8988T (cell line): ENCODE results near the gene TMEM238.

ENCODE experiments used
- DNase-seq: peaks from one replicate; pipeline ENCODE4 v3.0.0; 2011

TMEM238 gene

DNA sequence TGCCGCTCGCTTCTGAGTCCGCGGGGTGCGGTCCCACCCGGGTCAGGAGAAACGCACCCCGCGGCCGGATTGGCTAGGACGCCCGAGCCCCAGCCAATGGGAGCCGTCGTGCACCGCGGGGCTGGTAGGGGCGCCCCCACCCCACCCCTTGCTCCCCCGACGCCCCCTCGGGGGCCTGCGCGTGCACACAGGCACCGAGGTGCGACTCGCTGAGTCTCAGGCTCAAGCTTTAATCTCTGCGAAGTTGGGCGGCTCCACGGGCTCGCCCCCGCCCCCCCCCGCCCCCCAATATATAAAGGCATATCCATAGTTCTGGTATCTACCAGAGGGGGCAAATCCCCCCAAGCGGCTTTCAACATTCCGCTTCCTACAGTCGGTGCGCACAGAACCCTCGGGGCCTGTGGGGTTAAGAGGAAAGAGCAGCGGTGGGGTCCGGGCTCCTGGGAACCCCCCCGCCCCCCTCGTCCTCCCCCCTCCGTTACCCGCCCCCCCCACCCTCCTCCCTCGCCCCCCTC is 29.3 kb downstream of the TMEM238 start, which contains the start of gene COX6B2:
COX6B2 (minus strand) TSS at position 22 of the 515 bp plus-strand sequence. CDS start 198 bp downstream, outside the sequence.
- DNase-seq: no peak

DNA sequence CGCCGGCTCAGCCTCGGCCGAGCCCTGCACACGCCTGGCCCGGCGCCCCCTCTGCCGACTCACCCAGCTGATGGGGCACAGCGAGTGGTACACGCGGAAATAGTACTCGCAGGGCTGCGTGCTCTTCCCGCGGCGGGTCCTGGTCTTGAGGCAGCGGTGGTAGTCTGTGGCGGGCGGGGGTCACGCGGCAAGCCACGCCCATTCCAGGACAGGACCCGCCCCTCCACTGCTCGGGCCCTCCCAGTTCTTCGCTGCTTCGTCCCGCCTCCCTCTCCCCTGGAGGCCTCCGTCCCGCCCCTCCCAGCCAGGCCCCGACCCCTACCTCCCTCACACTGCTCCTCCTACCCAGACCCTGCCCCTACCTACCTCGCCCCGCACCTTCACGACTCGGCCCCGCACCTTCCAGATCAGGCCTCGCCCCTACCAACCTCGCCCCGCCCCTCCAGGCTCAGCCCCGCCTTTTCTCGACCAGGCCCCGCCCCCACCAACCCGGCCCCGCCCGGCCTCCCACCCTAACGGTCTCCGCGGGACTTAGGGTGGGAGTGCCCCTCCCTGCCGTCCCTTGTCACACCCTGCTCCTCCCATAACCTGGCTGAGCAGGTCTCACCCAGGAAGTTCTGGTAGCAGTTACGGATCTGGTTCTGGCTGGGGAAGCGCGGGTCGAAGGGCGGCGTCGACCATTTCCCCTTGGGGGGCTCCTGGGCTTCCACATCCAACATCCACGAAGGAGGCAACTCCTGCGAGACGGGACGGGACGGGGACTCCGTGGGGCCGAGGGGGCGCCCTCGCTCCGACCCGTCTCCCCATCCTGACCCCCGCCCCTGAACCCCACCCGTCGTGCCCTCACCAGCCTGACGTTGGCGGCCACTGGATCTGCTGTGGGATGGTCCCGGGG is 30.0 kb downstream of the TMEM238 start:
- DNase-seq: peak; percentile 84

DNA sequence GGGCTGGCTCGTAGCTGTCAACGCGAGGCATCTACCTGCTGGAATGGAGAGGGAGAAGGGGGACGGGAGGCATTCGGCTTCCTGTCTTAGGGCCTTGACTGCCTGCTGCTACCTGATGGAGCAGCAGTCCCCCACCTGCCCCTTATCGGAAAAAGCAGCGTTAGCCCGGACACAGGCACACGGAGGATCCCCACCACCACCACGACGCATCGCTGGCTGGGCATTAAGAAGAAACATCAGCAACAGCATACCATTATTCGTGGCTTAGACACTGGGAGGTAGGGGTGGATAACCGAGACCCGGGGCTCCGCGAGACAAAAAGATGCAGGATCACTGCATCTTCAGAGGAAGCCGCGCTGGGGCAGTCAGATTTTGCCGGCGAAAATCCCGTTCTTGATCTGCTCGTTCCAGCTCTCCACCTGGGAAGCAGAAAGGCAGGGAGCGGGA is 30.7 kb downstream of the TMEM238 start:
- no peak for DNase-seq

DNA sequence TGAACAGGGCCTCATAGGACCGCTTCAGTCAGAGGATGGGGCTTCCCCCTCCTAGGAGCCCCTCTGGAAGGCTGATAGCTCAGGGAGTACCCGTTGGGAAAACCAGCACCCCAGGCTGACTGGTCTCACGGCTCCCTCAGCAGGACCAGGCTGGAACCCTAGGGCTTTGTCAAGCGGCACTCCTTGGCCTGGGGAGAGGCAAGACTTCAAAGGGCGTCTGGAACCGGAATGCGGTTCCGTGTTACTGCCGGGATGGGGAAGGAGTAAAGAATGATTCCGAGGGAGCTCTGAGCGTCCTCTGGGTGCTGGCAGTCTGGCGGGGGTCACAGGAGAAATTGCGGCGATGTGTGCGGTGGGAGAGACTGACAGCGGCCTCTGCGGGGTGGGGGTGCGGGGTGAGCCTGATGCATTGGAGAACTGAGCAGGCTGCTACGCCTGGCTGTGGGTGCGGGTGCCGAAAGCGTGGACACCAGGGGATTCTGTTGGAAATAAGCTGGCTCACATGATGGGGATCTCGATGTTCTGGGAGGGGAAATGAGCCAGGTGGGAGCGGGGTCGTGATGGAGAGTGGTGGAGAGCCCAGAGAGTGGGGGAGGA is 31.4 kb downstream of the TMEM238 start:
- DNase-seq: no peak

DNA sequence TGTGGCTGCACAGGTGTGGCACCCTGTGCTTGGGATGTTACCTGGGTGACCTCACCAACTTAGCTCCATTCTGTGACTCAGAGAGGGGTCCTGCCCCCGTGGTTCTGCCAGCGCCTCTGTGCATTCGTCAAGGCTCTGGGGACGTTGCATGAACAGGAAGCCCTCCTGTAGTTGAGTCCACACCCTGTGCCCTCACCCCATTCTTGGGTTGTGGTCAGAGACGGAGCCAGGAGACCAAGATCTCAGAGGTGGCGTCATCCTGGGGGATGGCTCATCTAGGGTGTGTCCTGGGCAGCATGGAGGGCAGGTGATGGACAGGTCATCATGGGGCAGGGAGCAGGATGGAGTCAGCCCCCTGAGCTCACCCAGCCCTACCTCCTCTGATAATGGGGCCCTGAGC is 32.1 kb downstream of the TMEM238 start:
- DNase-seq: no peak

DNA sequence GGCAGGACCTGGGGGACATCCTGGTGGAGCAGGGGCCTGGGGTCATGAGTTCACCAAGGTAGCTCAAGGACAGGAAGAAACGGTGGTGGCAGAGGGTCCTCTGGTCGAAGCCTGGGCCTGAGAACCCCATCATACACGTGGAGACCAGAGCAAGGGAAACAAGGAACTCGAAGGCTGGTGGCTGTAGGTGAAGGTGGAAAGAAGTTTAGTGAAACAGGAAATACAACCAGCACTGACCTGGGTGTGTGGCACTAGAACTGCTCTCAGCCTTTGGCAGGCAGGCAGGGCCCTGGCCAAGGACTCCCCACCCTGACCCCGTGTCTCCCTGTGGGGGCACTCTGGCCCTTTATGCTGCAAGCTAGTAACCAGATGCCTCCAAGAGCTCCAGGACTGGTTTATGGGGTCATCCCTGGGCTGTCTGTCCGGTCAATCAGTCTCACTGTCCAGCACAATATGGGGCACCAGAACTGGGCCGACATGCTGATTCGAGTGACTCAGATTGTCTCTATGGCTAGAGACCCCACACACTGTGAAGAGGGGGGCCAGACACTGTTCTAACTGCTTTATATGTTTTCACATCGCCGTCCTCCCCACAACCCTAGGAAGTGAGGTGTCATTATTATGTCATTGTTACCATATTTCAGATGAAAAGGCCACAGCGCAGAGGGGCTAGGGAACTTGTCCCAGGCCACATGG is 33.3 kb downstream of the TMEM238 start:
- no peak for DNase-seq

DNA sequence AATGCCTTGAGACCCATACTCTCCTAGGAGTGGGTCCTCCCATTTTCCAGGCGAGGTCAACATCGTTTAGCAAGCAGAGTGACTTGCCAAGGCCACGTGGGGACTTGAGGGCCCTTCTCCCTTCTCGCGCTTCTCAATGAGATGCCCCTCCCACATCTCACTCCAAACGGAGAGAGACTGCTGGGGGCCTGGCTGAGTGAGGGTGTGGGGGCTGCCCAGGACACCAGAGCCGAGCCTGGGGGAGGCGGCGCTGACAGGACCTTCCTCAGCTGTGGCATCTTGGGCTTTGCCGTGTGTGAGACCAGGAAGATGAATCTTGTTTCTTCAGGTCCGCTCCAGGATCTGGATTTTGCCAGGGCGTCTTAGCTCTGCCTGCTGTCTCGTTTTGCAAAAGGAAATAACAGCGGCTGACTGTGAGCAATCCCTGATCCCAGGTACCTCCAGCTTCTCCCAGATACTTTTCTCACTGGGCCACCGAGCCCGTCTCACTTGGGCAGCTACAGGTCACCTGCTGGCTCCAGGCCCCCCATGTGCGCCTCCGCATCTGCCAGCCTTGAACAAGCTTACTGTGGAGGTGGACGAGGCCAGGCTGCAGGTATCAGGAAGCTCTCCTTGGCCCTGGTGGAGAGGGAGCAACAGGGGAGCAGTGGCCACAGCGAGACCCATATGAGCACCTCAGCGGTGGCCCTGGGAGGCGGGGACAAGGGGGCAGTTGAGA is 35.6 kb downstream of the TMEM238 start:
- DNase-seq: no peak

DNA sequence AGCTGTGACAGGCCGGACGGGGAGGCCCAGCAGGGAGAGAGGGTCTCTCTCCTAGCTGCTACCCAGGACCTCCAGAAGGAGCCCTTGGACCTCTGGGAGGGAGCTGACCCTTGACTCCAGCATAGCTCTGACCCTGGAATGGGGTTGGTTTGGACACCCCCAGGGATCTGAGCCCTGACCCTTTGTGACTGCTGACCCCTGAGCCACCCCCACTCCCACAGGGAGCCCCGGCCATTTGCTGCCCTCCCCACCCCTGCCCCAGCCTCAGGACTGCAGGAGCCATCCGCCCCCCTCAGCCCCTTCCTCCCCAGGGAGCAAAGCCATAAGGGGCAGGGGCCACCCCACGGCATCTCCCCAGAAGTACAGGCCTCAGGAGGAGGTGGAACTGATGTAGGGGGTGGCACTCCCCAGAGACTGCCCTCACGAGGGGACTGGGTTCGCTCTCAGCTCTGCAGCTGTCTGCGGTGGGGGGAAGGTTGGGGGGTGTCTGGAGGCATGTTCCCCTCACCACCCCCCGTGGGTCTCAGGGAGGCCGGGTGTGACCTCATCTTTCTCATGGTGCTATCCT is 36.6 kb downstream of the TMEM238 start:
- no peak for DNase-seq

DNA sequence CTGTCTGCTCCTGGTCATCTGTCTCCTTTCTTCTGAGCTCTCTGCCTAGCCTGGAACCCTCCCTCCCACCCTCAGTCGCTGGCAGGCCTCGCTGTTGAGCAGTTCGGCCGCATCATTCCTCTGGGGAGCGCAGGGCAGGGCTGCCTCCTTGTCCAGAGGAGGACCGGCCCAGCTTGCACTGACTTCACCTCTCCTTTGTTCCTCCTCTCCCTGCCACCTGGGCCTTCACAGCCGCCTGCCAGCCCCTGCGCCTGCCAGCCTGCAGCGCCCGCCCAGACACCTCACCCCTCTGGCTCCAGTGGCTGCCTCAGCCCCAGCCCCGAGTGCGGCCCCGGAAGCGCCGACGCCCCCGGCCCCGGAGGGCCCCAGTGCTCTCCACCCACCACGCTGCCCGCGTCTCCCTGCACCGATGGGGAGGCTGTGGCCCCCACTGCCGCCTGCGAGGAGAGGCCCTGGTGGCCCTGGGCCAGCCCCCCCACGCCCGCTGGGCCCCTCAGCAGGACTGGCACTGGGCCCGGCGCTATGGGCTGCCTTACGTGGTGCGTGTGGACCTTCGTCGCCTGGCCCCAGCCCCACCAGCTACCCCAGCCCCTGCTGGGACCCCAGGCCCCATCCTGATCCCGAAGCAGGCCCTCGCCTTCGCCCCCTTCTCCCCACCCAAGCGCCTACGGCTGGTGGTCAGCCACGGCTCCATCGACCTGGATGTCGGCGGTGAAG is 37.2 kb downstream of the TMEM238 start:
- DNase-seq: no peak

DNA sequence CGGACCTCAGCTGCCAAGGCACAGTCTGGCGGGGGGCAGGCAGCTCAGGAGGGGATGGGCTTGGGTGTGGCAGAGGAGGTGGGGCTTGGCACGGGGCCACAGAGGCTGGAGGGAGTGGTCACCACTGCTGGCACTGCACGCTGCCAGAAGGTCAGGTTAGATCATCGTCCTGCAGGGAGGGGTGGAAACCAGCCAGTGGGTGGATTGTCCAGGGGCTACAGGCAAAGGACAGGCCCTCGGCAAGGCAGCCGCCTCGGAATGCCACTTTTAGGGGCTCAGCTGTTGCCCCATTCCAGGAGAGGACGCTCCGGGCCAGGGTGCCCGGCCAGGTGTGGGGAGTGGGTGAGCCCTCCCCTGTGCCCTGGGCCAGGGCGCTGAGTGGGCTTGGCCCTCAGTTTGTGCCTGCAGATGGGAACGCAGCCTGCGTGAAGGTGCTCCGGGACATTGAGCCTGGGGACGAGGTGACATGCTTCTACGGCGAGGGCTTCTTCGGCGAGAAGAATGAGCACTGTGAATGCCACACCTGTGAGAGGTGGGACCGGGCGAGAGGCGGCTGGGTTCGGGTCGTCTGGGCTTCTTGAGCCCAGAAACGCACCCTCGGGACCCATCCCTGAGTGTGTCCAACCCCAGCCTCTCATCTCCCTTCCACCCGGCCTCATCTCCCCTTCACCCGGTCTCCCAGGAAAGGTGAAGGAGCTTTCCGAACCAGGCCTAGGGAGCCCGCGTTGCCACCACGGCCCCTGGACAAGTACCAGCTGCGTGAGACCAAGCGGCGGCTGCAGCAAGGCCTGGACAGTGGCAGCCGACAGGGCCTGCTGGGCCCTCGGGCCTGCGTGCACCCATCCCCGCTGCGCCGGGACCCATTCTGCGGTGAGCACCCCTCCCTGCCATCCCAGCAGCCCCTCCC is 38.0 kb downstream of the TMEM238 start:
- no peak for DNase-seq

DNA sequence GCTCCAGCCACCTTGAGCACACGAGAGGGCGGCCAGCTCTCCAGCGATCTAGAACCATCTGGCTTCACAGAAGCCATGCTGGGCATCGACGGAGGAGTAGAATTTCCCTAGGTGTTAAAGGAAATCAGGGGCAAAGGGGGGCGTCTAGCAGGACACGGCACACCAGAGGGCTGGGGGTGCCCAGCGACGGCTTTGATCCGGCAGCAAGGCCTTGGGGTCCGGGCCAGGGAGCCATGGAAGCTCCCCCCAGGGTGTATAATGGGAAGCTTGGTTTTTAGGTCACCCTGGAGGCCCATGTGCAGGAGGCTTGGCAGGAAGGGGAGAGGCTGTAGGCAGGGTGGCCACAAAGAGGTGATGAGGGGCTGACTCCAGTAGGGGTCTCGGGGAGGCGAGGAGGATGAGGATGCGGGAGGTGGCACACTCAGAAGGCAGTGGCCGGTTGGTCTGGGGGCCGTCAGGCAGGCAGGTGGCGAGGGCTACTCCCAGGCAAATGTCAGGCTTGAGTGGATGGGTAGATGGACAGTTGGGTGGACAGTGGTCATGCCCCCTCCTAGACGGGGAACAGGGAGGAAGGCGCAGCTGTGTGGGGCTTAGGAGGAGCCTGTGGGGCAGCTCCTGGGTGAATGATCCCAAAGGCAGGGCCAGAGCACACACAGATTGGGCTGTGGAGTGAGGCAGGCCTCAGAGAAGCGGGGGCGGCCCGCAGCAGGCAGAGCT is 38.8 kb downstream of the TMEM238 start:
- DNase-seq: no peak

DNA sequence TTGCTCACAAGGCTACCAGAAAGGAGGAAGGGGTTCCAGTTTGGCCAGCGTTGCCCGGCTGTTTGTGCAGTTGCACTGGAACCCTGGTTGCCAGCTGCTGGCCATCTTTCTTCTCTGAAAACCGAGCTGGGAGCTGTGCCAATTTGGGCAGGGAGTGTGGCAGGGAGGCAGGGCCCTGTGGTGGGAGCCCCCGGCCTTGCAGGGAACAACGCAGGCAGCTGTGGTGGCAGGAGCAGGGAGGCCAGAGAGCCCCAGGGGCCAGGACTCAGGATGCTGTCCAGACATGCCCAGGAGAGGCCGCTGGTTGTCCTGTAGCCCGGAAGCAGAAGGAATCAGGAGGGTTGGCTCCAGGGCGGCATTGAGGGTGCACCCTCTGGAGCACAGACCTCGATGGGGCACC is 39.6 kb downstream of the TMEM238 start:
- DNase-seq: no peak

DNA sequence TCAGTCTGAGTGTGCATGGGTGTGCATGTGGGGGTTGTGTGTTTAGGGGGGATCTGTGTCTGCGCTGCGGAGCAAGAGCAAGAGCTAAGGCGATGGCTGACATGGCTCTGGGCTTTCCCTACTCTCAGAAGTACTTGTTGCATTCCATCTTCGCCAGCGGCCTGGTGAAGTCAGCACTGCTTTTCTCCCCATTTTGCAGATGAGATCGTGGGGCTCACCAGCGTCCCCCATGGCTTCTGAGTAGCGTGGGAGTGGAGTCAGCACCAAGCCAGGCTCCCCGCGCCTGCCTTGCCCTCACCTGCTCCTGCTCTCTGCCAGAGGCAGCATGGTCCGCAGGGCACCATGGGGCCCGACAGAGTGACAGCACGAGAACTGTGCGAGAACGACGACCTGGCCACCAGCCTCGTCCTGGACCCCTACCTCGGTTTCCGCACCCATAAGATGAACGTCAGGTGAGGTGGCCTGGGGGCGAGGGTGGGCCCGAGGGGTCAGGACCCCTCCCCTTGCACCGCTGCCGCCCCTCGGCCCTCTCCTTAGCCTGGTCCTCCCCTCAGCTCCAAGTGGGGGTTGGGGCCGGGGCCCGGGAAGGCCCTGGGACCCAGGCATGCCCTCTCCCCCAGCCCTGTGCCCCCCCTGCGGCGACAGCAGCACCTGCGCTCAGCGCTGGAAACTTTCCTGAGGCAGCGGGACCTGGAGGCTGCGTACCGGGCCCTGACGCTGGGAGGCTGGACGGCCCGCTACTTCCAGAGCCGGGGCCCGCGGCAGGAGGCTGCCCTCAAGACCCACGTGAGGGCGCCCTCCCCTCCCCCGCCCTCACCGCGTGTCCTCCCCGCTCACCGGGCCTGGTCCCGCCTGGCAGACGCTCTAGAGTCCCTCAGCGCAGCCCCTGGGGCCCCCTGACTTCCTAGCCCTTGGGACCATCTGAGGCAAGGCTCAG is 42.2 kb downstream of the TMEM238 start:
- DNase-seq: no peak

DNA sequence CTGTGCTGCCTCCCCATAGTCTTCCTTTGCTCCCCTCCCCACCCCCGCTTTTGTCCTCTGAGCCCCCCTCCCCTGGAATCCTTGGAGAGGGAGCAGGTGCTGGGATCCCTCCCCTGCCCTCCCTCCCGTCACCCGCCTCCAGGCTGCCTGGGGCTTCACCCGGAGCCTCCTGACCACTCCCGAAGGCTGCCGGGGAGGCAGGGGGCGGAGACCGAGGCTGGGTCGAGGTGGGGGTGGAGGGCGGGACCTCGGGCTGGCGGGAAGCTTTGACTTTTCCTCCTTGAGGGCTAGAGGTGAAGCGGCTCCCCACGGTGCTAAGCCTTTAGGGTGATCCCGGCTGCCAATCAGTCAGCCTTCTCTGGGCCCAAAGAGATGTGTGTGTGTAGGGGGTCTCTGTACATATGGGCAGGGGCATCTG is 42.9 kb downstream of the TMEM238 start:
- DNase-seq: peak; percentile 84

DNA sequence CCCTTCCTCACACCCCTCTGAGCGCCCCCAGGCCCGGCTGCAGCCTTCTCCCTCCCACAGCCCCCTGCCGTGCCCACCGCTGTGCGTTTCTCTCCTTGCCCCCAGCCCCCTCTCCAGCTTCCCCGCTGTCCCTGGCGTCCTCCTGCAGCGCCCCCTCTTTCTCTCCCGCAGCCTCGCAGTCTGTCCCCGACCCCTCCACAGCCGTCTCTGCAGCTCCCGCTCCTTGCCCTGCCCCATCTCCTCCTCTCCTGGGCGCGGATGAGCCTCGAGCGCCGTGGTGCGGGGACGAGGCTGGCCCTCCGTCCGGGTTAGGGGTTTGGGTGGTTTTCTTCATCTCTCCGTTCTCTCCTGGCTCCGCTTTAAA is 43.3 kb downstream of the TMEM238 start:
- DNase-seq: no peak

DNA sequence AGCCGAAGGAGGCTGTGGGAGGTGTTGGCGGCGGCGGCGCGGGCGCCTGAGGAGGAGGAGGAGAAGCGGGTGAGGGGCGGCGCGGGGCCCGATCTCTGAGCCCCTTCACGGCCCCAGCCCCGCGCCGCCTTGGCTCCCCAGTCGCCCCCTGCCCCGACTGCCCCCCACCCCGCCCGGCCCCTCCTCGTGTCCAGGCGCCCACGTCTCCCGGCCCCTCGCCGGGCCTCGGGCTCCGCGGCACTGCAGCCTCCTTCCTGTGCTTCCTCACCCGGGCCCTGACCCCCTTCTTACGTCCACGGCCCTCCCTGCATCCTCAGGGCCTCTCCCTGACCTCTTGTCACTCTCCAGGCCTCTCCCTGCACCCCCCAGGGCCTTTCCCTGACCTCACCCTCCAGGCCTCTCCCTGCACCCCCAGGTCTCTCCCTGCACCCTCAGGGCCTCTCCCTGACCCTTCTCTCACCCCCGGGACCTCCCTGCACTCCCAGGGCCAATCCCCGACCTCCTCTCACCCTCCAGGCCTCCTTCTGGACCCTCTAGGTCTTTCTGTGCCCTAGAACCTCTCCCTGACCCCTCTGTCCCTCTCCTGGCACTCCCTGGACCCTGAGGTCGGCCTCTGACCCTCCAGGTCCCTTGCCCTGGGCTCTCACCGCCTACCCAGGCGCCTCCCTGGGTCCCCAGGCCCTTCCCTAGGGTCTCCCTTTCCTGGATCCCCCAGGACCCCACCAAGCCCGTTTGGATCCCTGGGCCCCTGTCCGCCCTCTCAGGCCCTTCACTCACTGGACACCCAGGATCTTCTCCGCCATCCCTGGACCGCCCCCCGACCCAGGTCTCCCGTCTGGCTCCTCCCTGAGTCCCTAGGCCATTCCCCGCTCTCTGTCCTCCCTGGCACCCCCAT is 44.0 kb downstream of the TMEM238 start:
- no peak for DNase-seq

DNA sequence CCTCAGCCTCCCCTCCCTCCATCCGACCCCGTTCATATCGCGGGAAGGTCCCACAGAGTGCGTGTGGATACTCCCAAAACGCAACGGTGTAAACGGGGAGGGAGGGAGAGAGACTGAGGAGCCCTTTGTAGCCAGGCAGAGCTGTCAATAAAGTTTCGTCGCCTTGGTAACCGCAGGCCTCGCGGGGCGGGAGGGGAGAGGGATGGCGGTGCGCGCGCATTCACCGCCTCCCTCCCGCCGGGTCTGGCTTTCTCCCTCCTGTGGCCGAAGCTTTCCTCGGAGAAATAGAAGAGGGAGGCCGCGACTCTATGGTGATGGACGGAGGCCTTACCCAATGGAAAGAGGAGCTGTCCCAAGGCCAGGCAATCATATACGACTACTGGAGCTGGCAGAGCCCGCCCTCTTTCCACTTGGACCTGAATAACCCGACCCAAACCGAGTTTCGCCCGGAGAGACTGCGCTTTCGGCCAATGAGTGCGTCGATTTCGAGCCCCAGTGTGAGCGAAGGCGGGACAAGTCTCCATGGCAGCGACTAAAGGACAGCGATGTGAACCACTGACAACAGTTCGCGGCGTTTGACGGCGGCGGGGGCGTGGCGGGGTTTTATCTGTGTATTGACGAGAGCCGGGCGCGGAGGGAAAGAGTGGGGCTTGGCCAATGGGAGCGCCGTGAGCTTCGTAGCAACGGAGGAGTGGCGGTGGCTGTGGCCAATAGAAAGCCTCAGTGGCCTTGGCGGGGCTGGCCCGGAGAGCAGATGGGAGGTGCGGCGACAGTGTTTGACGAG is 44.8 kb downstream of the TMEM238 start, which contains the start of gene KMT5C:
KMT5C (plus strand) TSS at position 772 of the 784 bp plus-strand sequence. CDS start 2,061 bp downstream, outside the sequence.
- peak; percentile 87 for DNase-seq
